AG04449 (cell line): Measurements from ENCODE around the gene HERPUD1.

ENCODE experiments used
- CTCF ChIA-PET: fragments of 350-600 bp; formaldehyde crosslinking; extraction: SDS; loops from one replicate; lab custom pipeline; 2021; ENCODE audit warnings: antibody characterized with exemption; lab: Yijun Ruan, JAX
- POLR2A ChIA-PET: fragments of 400-600, 350-600 bp; formaldehyde crosslinking; extraction: SDS; loops from one replicate; lab custom pipeline; 2020; ENCODE audit warnings: antibody characterized with exemption, inconsistent platforms; lab: Yijun Ruan, JAX
- DNase-seq: peaks from one replicate; pipeline ENCODE4 v3.0.0-alpha.2; 2010; ENCODE audit warnings: low read depth, low spot score
- H3K4me3 ChIP-seq: 2 replicates; pipeline ENCODE4 v1.5.1; 2011; ENCODE audit warnings: low read depth, mild to moderate bottlenecking, control low read depth, low read length
- CTCF ChIP-seq: IDR thresholded peaks from one replicate; pipeline ENCODE4 v1.5.1; 2011; ENCODE audit warnings: mild to moderate bottlenecking, moderate library complexity, low read length, control low read depth, inconsistent platforms; ENCODE audit not compliant: insufficient read depth; ENCODE audit errors: missing control alignments

HERPUD1 gene

GRCh38 chr16:56966093-56966475 is 34.1 kb downstream of the HERPUD1 start:
- CTCF ChIA-PET: interaction anchor here (0.9 to 5.1 kb wide), 6 partner anchors 9 to 126 kb away, joined by 3 to 40 read pairs (median 4); partner anchors contain the start of gene CPNE2
- POLR2A ChIA-PET: interaction anchor here (1.3 kb wide), 1 partner anchor 15 kb away, joined by 5 read pairs; no protein-coding TSS in a partner anchor

DNA sequence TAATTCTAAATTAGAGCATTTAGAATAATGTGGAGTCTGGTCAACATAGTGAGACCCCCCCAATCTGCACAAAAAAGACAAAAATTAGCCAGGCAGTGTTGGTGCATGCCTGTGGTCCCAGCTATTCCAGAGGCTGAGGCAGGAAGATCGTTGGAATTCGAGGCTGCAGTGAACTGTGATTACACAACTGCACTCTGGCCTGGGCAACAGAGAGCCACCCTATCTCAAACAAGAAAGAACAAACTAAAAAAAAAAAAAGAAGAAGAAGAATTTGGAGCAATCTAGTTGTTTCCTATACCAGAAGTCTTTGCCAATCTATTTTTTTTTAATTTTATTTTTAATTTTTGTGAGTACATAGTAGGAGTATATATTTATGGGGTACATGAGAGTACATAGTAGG is 35.8 kb downstream of the HERPUD1 start:
- DNase-seq: no peak
- H3K4me3 ChIP-seq: no peak overlapping the region
- TF ChIP-seq CTCF: no peak
- ChIA-PET CTCF (interaction anchor here (0.7 to 2.6 kb wide), 4 partner anchors 11 to 449 kb away, joined by 3 to 15 read pairs (median 4); no protein-coding TSS in a partner anchor), POLR2A (no interaction called here)

More at GRCh38 chr16:56966093-56966475, 34.1 kb downstream of the HERPUD1 start:
- no peak overlapping the region for H3K4me3 ChIP-seq
- DNase-seq: no peak
- TF ChIP-seq CTCF: no peak

- ChIA-PET POLR2A (no interaction called here), CTCF (interaction anchor here (0.8 to 1.7 kb wide), 3 partner anchors 22 to 176 kb away, joined by 3 to 4 read pairs (median 3); no protein-coding TSS in a partner anchor)
- no peak for TF ChIP-seq CTCF
- DNase-seq: no peak
- no peak overlapping the region for H3K4me3 ChIP-seq
Observed at GRCh38 chr16:56969769-56970168, 37.8 kb downstream of the HERPUD1 start.

- TF ChIP-seq CTCF: no peak
- H3K4me3 ChIP-seq: no peak overlapping the region
- CTCF ChIA-PET: interaction anchor here (1.1 kb wide), 1 partner anchor 14 kb away, joined by 3 read pairs; no protein-coding TSS in a partner anchor
- POLR2A ChIA-PET: no interaction called here
- no peak for DNase-seq
Observed at GRCh38 chr16:56970934-56971767, 39.2 kb downstream of the HERPUD1 start.

GRCh38 chr16:56971768-56972043 is 39.8 kb downstream of the HERPUD1 start:
- POLR2A ChIA-PET: no interaction called here
- CTCF ChIA-PET: interaction anchor here (1.5 kb wide), 1 partner anchor 105 kb away, joined by 6 read pairs; no protein-coding TSS in a partner anchor
- DNase-seq: no peak
- H3K4me3 ChIP-seq: no peak overlapping the region
- TF ChIP-seq CTCF: no peak
